Activated CD8-positive, alpha-beta T cell treated with anti-CD3 and anti-CD28 coated beads for 36 hours (primary cell): Measurements from ENCODE around the gene DGKB. TPM values are rescaled to one million over a fixed set of nuclear protein-coding genes. Genes with fewer than 3 reads are reported as not detected.
"Not testable (repeated sequence)": the region's sequence is repeated elsewhere in the genome, so short reads cannot be mapped to it uniquely, and the experiment has no call there.

Source experiments
- ATAC-seq: fragments of 200-7000 bp; cut with Tn5 transposase; one replicate; pipeline ENCODE4 v1.10.0; 2021; ENCODE audit warnings: mild to moderate bottlenecking, moderate library complexity
- CTCF ChIA-PET: fragments of 350-600 bp; sonication (Branson Sonifier 250); formaldehyde crosslinking; loops from one replicate; lab custom pipeline; 2021; ENCODE audit warnings: antibody characterized with exemption; lab: Charles Lee
- POLR2A ChIA-PET: fragments of 350-600 bp; sonication (Branson Sonifier 250); formaldehyde crosslinking; loops from one replicate; lab custom pipeline; 2021; ENCODE audit warnings: antibody characterized with exemption; lab: Charles Lee
- DNase-seq: peaks from one replicate; pipeline ENCODE4 v3.0.0-alpha.2; 2020
- H3K27ac Mint-ChIP-seq: one replicate; pipeline ENCODE4 v1.8.0; 2021; ENCODE audit warnings: mild to moderate bottlenecking, mixed read lengths
- H3K27me3 Mint-ChIP-seq: one replicate; pipeline ENCODE4 v1.8.0; 2021; ENCODE audit warnings: mixed read lengths
- H3K36me3 Mint-ChIP-seq: one replicate; pipeline ENCODE4 v1.8.0; 2021; ENCODE audit warnings: low read depth, mixed read lengths
- H3K4me1 Mint-ChIP-seq: one replicate; pipeline ENCODE4 v1.8.0; 2021; ENCODE audit warnings: low read depth, mixed read lengths
- H3K4me3 Mint-ChIP-seq: one replicate; pipeline ENCODE4 v1.8.0; 2021; ENCODE audit warnings: mild to moderate bottlenecking, moderate library complexity, mixed read lengths
- H3K9me3 Mint-ChIP-seq: one replicate; pipeline ENCODE4 v1.8.0; 2021; ENCODE audit warnings: mixed read lengths
- CTCF ChIP-seq: fragments of 200-600 bp; IDR thresholded peaks from one replicate; pipeline ENCODE4 v1.8.0; 2022; ENCODE audit warnings: antibody characterized with exemption, mild to moderate bottlenecking
- intact Hi-C: fragments of 100-400 bp; cut with micrococcal nuclease; formaldehyde crosslinking; loops from one replicate; pipeline ENCODE4 v1.10.0; 2022
- total RNA-seq, 2 experiments: library from RNA; stranded (reverse); gene quantifications; one replicate each; pipeline ENCODE4 v1.2.3, GENCODE V29; 2021

The DGKB gene
- total RNA-seq, 2 experiments from 2014 or later, result not detected

- DNase-seq, result no peak
- H3K4me1 Mint-ChIP-seq, result no peaks in the 10 kb centered on the region
- H3K36me3 Mint-ChIP-seq, result no peaks in the 10 kb centered on the region
- H3K4me3 Mint-ChIP-seq, result no peak overlapping the region
- H3K27me3 Mint-ChIP-seq, result no peaks in the 10 kb centered on the region
- no peak for TF ChIP-seq CTCF
- intact Hi-C loops, result no loop called here
- no peak overlapping the region for H3K27ac Mint-ChIP-seq
- CTCF ChIA-PET, result no interaction called here
- POLR2A ChIA-PET, result no interaction called here
- no peaks in the 10 kb centered on the region for H3K9me3 Mint-ChIP-seq
- ATAC-seq, result no peak
These were observed 422.3 kb downstream of the DGKB start for GRCh38 chr7:14480281-14480680.

DNA sequence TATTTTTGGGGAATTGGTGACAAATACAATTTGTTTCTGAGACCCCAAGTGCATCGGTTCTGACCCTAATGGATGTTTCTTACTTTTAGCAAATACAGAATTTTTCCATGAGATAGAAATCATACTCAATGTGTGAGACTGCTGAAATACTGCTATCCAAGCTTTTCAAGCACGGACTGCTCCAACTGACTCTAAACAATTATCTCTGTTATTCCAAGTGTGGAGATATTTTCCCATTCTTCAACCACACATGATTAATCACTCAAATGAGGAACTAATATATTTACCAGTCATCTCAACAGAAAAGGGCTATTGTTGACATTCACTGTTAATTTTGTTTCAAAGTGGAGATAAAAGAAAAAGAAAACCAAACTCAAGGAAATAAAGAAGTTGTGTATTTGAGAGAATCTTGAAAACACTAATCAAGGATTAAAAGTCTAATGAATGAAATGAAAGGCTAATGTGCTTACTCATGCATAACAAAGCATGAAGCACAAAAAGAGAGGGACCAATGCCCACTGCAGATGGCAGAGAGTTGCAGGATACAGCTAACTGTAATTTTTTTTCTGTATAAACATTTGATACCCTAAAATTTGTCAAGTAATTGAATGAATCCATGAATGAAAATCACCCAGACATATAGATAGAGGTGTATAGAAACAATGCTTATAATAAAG is 423.6 kb downstream of the DGKB start:
- DNase-seq, result no peak
- ChIA-PET CTCF (no interaction called here), POLR2A (no interaction called here)
- no peak for ATAC-seq
- Mint-ChIP-seq H3K36me3 (no peaks in the 10 kb centered on the region), H3K4me3 (no peak overlapping the region), H3K27me3 (no peaks in the 10 kb centered on the region), H3K9me3 (peaks cover 1% of the 10 kb centered on the region), H3K4me1 (no peaks in the 10 kb centered on the region), H3K27ac (no peak overlapping the region)
- no peak for TF ChIP-seq CTCF
- intact Hi-C loops, result no loop called here

DNA sequence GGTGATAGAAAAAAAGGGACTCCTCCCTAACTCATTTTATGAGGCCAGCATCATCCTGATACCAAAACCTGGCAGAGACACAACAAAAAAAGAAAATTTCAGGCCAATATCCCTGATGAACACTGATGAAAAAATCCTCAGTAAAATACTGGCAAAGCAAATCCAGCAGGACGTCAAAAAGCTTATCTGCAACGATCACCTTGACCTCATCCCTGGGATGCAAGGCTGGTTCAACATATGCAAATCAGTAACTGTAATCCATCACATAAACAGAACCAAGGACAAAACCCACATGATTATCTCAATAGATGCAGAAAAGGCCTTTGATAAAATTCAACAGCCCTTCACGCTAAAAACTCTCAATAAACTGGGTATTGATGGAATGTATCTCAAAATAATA is 440.8 kb downstream of the DGKB start:
- DNase-seq, H3K9me3 Mint-ChIP-seq, H3K4me3 Mint-ChIP-seq, intact Hi-C loops, POLR2A ChIA-PET, H3K27ac Mint-ChIP-seq, H3K36me3 Mint-ChIP-seq, ATAC-seq, H3K4me1 Mint-ChIP-seq, H3K27me3 Mint-ChIP-seq: not testable (repeated sequence)
- CTCF ChIA-PET, result interaction anchor here (1.6 kb wide), 1 partner anchor 1181 kb away, joined by 5 read pairs; no protein-coding TSS in a partner anchor

DNA sequence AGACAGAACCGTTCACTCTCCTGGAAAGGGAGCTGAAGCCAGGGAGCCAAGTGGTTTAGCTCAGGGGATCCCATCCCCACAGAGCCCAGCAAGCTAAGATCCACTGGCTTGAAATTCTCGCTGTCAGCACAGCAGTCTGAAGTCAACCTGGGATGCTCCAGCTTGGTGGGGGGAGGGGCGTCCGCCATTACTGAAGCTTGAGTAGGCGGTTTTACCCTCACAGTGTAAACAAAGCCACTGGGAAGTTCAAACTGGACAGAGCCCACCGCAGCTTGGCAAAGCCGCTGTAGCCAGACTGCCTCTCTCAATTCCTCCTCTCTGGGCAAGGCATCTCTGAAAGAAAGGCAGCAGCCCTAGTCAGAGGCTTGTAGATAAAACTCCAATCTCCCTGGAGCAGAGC is 443.7 kb downstream of the DGKB start:
- H3K27me3 Mint-ChIP-seq, H3K4me1 Mint-ChIP-seq, POLR2A ChIA-PET, H3K9me3 Mint-ChIP-seq, ATAC-seq, H3K27ac Mint-ChIP-seq, H3K36me3 Mint-ChIP-seq, H3K4me3 Mint-ChIP-seq, DNase-seq: not testable (repeated sequence)
- CTCF ChIA-PET, result interaction anchor here (0.9 to 1.0 kb wide), 2 partner anchors 53 to 1178 kb away, joined by 3 read pairs; no protein-coding TSS in a partner anchor
- intact Hi-C loops, result loop anchor here (10.0 kb wide), 1 partner anchor 1174 kb away; no protein-coding TSS in a partner anchor

DNA sequence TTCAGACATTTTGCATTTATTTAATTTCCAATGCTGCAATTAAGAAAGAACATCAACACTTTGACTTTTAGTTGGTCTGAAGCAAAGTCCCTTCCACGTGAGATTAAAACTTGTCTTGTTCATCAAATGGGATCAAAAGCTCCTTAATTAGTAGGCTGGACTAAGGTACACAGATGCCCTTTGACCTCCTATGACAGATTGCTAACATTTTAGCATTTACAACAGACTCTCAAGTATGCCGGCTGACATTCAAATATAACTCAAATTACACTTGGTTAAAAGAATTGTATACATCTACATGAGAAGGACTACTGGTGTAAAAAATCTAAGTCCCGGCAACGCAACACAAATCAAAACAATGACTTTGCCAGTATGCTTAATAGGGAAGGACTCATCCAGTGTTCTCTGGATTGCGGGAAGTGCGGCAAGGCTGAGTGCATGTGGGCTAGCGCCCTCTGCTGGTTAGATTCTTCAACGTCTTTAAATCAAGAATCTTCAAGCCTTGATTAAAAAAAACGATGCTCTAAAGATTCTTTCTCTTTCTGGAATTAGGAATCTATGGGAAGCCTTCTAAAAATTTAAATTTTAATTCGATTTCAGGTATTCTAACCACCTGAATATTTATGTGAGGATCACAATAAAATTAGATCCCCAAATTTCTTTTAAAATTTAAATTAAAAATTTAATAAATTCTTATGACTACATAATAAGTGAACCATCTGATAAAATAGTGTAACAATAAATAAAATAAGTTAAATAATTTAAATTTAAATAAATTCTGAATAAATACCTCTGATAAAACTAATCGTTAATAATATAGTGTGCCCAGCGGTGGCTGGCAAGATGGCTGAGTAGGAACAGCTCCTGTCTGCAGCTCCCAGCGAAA is 444.7 kb downstream of the DGKB start:
- ChIA-PET POLR2A (no interaction called here), CTCF (interaction anchor here (0.7 to 1.1 kb wide), 8 partner anchors 10 to 1177 kb away, joined by 3 to 5 read pairs (median 3); no protein-coding TSS in a partner anchor)
- Mint-ChIP-seq H3K9me3 (no peaks in the 10 kb centered on the region), H3K36me3 (no peaks in the 10 kb centered on the region), H3K4me3 (no peak overlapping the region), H3K4me1 (no peaks in the 10 kb centered on the region), H3K27ac (no peak overlapping the region), H3K27me3 (peaks cover 2% of the 10 kb centered on the region)
- intact Hi-C loops, result loop anchor here (10.0 kb wide), 1 partner anchor 1173 kb away; no protein-coding TSS in a partner anchor
- DNase-seq (peak; percentile 59), ATAC-seq (no peak)
- TF ChIP-seq CTCF, result peak; percentile 80
